NK-92 (cell line): ENCODE data around the gene PTPRK.
"Not testable (repeated sequence)": the region's sequence is repeated elsewhere in the genome, so short reads cannot be mapped to it uniquely, and the experiment has no call there.

Source experiments
- DNase-seq: peaks from one replicate; lab custom pipeline; 2025; ENCODE audit not compliant: unreplicated experiment; lab: John Stamatoyannopoulos, UW

Gene PTPRK

DNA sequence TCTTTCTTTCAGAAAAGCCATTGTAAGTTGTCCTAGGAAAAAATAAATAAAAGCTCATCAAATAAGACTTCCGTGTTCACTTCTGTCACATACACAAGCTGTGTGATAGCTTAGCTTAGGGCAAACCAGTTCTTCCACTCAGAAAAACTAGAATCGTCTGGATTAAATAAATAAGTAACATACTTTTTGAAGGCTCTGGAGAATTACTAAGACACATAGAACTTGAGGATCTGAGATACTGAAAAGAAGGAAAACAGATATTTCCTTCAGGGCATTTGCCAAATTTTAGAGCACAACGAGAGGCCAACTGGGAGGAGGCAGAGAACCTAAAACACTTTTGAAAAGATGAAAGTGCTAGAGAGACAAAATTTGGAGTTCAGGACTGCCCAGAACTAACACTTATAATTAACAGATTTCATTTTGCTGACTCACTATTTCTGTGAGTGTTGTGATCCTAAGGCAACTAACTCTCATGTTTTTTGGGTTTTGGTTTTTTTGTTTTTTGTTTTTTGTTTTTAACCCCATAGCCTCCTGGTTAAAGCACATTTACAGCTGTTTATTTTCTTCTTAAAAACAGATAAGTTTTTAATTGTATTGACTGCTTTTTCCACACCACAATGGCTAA lies 580.8 kb downstream of the PTPRK start:
- DNase-seq: no peak

DNA sequence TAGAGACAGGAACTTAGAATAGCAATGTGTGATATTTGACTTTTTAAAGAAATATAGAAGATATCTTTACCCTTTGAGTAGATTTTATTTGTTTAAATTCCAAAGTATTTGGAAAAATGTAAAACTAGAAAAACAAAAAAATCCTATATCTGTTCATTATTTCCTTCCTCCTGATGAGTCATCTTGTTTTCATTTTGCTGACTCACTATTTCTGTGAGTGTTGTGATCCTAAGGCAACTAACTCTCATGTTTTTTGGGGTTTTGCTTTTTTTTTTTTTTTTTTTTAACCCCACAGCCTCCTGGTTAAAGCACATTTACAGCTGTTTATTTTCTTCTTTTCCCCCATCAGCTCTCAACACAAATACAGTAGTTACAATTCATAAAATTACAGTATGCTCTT lies 581.7 kb downstream of the PTPRK start:
- DNase-seq: no peak

DNA sequence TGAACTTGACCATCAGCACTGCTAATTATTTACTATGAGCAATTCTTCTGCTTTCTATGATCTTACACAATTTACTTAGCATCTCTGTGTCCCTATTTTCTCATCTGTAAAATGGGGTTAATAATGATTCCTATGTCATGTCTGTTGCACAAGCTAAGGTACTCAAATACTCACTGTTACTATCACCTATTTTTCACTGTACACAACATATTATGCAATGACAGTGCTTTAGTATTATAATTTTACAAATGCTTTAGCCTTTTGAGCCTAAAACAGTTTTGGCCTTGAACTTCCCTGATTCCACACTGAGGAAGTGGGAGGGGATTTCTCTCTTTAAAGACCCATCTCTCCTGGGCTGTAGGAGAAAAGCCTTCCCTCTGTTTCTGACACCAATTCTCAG lies 582.7 kb downstream of the PTPRK start:
- no peak for DNase-seq

DNA sequence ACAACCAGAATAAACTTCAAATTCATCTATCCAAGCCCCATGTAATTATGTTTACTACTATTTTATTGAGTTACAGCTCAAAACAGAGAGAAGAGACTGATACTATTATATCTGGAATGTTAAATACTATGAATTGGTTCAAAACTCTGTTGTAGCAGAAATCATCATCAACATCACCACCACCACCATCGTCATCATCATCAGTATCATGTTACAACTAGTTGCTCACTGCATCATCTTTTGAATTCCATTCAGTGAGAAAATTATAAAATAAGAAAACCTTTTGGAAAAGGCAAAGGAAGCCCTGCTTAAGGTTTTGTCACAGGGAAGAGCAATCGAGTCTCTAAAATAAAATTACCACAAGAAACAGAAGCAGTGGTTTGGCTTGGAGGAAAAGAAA lies 583.3 kb downstream of the PTPRK start:
- no peak for DNase-seq

DNA sequence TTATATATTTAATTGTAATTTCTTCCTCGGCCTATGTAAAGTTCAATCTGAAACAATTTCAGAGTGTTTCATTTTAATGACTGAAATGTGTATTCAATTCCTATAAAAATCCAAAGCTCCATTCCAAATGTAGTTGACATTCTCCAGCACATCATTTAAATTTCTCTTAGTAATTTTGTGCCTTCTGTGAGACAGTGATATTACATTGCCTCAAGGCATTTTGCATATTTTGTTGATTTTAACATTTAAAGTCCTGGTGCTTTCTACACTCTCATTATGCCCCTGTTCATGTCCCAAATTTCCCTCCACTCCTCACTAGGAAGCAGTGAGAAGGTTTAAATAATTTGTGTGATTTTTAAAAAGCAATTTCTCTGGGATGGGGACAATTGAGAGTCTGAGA lies 585.4 kb downstream of the PTPRK start:
- DNase-seq: no peak

DNA sequence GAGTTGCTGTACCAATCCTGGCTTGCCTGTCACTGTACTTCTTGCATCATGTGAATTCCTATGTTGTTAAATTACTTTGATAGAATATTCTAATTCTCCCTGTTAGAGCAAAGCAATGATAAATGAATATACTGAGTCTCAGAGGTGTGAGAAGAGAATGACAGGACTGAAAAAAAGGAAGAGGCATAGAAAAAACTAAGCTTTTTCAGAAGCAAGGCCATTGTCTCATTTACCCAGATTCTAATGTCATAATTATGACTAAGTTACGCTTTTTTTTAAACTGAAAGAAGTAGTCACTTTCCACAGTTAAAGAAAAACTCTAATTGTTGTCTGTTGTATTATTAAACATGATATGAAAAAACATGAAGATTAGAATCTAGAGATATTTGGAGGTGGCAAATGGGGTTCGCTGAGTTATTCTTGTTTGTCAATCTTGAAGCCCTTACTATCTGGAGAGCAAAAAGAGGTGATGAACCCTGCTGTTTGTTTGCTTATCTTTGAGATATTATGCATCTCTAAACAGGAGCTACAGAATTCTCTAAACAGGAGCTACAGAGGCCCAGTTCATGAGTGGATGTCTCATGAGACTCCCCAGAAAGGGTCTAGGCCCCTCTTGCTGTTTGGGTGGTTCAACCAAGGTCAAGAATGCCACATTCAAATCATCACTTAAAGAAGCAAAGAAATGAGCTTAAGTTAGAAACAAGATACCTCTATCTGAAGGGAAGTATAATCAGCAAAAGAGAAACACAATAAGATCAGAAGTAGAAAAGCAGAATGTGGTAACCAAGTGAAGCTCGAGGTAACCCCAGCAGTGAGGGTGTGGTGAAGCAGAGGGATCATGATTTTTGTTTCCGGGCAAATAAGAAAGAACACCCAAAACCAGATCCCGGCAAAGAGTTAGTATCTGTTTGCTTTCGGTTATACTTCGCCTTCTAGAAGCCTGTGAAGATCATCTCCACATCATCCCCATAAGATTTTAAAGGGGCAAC lies 586.3 kb downstream of the PTPRK start:
- DNase-seq: no peak

DNA sequence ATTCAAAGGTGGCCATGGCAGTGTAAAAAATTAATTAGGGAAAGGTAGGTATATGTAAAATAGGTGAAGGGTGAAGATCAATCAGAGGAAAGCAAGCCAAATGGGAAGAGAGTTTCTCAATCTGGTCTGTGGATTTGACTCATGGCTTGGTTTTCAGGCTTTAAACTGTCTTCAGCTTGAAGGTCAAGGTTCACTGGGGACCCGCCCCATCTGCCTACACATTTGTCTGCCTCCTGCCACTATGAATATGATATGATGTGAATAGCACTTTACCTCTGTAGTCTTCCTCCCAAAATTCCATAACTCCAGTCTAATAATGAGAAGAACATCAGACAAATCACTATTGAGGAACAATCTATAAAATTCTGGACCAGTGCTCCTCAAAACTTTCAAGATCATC lies 587.3 kb downstream of the PTPRK start:
- no peak for DNase-seq

DNA sequence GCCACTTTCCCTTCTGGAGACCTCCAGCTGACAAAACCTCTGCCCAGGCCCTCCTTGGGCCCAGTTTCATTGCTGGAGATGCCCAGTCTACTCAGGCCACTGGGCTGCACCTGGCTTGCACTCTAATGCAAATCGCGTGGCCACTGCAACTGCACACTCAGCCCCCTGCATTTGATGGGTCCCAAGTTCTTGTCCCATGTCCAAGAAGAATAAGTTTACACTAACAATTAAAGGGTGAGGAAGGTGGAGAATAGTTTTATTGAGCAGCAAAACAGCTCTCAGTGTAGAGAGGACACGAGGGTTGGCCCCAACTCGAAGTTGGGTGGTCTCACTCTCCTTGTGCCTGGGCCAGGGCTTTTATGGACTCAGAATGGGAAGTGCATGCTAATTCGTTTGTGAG lies 587.7 kb downstream of the PTPRK start:
- DNase-seq: no peak

DNA sequence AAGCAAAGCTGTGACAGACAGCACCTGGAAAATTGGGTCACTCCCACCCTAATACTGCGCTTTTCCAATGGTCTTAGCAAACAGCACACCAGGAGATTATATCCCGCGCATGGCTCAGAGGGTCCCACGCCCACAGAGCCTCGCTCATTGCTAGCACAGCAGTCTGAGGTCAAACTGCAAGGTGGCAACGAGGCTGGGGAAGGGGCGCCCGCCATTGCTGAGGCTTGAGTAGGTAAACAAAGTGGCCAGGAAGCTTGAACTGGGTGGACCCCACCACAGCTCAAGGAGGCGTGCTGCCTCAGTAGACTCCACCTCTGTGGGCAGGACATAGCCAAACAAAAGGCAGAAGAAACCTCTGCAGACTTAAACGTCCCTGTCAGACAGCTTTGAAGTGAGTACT lies 594.0 kb downstream of the PTPRK start:
- DNase-seq: not testable (repeated sequence)

DNA sequence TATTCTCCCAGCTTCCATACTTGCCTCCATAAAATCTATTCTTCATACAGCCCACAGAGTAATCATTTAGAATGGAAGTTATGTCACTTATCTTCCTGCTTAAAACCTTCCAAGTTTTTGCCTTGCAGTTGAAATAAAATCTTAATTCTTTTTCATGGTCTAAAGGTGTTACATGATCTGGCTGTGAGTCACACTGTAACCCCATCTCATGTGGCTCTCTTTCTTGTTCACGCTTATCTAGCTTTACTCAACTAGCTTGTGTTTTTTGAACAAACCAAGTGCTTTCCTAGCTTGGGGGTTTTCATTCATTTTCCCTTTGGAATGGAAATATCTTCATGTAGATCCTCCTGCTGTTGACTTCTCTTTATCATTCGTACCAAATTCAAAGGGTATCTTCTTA lies 596.0 kb downstream of the PTPRK start:
- DNase-seq: no peak

DNA sequence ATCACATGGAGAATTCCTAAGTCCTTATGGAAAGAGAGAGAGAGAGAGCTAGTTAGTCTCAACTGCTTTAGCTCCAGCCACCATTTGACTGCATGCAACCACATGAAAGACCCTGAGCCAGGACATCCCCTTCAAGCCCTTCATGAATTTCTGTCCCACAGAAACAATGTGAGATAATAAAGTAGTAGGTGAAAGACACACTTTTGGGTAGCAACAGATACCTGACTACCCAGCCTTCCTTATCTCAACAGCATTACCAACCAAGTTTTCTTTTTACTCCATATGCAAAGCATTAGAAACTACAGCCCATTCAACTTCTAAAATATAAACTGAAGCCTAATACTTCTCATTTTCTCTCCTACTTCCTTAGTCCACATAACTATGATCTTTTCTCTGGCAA lies 596.4 kb downstream of the PTPRK start:
- no peak for DNase-seq

DNA sequence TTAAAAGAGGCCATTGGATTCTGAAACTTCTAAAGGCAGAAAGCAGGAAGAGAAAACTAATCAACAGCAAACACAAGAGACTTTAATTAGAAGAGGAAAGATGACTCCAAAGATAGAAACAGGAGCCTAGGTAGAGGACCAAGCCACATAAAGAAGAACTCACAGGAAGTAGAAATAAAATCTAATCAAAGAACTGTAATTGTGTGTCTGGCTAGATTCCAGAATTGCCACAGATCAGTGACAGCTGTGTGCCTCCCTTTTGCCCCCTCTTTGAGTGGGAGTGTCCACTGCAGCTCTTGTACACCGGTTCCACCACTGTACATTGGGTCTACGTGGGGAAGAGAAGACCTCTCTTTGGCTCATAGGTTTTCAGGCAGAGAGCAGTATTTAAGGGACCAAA lies 597.3 kb downstream of the PTPRK start:
- no peak for DNase-seq

DNA sequence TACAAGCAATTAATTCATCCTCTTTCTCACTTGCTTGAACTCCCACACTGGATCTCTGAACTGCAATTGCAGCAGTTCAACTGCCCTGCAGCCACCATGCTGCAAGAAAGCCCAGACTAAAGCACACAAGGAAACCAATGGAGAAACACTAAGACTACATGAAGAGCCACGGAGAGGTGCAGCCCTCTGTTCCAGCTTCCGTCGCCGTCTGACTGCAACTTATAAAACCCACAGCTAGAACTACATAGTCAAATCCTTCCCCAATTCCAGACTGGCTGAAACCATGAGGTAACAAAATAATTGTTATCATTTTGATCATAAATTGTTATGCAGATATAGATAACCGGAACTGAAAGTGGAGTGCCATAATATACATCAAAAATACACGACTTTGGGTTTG lies 598.4 kb downstream of the PTPRK start:
- DNase-seq: no peak

DNA sequence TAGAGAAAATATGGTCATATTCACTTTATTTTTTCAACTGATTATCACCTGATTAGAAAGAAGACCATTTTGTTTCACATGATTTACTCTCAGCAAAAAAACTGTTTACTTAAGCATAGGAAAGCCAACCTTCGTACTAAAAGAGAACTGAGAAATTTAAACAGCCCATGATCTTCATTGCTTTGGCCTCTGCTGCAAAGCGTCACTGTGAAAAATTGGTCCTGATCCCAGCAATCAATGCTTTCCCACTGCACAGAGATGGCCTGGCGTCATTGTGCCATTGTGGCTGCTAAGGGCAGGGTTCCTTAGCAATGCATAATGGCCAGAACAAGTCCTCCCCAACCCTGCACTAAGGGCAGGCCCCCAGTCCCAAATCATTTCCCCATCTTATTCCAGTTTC lies 599.6 kb downstream of the PTPRK start:
- DNase-seq: no peak
